ENCODE results near the gene SFTA2.
"Not testable (repeated sequence)": the region's sequence is repeated elsewhere in the genome, so short reads cannot be mapped to it uniquely, and the experiment has no call there.

Gene SFTA2

DNA sequence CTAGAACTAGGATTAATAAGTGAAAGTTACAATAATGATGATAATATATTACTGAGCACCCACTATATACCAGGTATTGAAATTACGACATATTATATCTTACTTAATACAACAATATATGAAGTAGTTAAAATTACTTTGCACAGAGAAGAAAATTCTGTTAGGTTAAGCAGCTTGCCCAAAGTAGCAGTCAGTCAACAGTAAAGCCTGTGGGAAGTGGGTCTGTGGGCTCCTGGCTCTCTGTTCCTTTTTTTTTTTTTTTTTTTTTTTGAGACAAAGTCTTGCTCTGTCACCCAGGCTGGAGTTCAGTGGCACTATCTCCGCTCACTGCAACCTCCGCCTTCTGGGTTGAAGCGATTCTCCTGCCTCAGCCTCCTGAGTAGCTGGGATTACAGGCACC lies 28.7 kb downstream of the SFTA2 start:
- H3K4me3 ChIP-seq (replicated peaks; ENCODE audit: low read depth, low read length): no peak overlapping the region
- DNase-seq (ENCODE audit: extremely low read depth, low read depth): no peak
- TF ChIP-seq, protein P1, sequence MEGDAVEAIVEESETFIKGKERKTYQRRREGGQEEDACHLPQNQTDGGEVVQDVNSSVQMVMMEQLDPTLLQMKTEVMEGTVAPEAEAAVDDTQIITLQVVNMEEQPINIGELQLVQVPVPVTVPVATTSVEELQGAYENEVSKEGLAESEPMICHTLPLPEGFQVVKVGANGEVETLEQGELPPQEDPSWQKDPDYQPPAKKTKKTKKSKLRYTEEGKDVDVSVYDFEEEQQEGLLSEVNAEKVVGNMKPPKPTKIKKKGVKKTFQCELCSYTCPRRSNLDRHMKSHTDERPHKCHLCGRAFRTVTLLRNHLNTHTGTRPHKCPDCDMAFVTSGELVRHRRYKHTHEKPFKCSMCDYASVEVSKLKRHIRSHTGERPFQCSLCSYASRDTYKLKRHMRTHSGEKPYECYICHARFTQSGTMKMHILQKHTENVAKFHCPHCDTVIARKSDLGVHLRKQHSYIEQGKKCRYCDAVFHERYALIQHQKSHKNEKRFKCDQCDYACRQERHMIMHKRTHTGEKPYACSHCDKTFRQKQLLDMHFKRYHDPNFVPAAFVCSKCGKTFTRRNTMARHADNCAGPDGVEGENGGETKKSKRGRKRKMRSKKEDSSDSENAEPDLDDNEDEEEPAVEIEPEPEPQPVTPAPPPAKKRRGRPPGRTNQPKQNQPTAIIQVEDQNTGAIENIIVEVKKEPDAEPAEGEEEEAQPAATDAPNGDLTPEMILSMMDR (IDR thresholded peaks at IDR 0.05; ENCODE audit: low read depth, low read length, missing control alignments): no peak

DNA sequence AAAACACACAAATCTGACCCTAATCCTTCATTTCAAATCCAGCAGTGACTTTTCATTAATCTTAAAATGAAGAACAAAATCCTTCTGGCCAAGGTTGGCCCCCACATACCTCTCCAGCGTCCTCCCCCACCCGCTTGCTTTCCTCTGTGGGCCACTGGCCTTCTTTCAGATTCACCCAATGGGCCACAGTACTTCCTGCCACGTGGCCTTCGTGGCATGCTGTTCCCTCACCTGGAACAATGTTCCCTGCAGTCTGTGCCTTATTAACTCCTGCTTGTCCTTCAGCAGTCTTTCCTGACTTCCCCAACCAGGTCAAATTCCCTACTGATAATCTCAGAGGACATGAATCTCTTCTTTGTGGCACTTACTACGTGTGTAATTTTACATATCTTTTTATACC lies 29.3 kb downstream of the SFTA2 start:
- H3K4me3 ChIP-seq (replicated peaks; ENCODE audit: low read depth, low read length): no peak overlapping the region
- no peak for DNase-seq (ENCODE audit: extremely low read depth, low read depth)
- TF ChIP-seq, protein P1 (IDR thresholded peaks at IDR 0.05; ENCODE audit: low read depth, low read length, missing control alignments): no peak

DNA sequence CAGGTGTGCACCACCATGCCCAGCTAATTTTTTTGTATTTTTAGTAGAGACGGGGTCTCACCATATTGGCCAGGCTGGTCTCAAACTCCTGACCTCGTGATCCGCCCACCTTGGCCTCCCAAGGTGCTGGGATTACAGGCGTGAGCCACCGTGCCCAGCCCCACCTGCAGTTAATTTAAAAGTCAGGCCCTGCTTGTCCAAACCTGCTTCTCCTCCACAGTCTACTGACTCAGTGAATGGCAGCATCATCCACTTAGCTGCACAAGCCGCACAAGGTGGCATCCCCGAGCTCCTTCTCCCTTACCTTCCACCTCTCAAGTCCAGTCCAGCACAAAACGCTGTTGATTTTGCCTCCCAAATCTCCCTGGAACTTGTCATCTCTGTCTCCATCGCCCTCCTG lies 29.8 kb downstream of the SFTA2 start:
- not testable (repeated sequence) for H3K4me3 ChIP-seq (replicated peaks; ENCODE audit: low read depth, low read length); DNase-seq (ENCODE audit: extremely low read depth, low read depth)

DNA sequence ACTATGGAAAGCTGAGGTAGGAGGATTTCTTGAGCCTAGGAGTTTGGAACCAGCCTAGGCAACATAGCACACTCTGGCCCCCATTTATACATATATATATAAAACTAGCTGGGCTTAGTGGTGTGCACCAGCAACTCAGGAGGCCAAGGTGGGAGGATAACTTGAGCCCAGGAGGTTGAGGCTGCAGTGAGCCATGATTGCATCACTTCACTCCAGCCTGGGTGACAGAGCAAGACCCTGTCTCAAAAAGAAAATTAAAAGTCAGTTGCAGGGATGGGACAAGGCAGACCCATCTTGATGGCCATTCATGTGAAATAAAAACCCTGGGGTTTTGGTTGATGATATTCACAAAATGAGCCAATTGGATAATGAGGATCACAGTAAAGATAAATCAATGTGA lies 30.5 kb downstream of the SFTA2 start:
- no peak for DNase-seq (ENCODE audit: extremely low read depth, low read depth)
- TF ChIP-seq, protein P1 (IDR thresholded peaks at IDR 0.05; ENCODE audit: low read depth, low read length, missing control alignments): no peak

DNA sequence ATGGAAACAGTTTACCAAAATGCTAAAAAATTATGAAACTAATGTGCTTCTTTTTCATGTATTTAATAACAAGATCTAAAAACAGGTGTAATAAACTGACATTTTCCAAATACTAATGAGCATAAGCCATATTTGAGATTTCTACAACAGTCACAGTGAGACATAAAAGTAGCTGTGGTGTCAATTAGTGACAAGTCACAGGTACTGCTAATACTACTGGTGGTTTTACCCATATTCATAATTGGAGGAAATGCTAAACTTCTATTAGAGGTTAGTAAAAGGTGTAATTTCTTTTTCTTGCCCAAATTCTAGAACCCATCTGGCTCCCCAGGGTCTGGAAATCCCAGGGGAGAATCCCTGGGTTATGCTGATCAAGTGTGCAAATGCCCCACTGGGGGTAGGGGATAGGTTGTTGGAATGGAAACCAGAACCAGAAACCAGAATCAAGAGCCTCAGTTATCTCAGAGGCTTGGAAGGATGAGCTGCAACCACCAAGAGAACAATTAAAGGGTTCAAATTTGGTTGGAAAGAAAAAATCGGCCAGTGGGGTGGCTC lies 31.0 kb downstream of the SFTA2 start:
- TF ChIP-seq, protein P1 (IDR thresholded peaks at IDR 0.05; ENCODE audit: low read depth, low read length, missing control alignments): no peak
- H3K4me3 ChIP-seq (replicated peaks; ENCODE audit: low read depth, low read length): no peak overlapping the region
- DNase-seq (ENCODE audit: extremely low read depth, low read depth): no peak

More for the DNA sequence above, 30.5 kb downstream of the SFTA2 start:
- no peak overlapping the region for H3K4me3 ChIP-seq (replicated peaks; ENCODE audit: low read depth, low read length)

DNA sequence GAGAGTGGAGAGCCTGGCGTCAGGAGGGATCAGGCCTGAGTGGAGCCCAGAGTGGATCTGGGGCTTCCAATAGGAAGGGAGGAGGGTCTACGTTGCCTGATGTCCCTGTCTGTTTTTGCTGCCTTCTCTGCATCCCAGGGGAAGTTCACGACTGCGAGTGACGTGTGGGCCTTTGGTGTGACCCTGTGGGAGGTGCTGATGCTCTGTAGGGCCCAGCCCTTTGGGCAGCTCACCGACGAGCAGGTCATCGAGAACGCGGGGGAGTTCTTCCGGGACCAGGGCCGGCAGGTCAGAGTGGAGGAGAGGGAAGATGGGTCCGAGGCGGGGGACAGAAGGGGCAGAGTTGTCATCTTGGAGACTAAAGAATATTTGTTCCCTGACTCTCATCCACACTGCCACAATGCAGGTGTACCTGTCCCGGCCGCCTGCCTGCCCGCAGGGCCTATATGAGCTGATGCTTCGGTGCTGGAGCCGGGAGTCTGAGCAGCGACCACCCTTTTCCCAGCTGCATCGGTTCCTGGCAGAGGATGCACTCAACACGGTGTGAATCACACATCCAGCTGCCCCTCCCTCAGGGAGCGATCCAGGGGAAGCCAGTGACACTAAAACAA lies 33.1 kb downstream of the SFTA2 start:
- DNase-seq (ENCODE audit: extremely low read depth, low read depth): no peak
- TF ChIP-seq, protein P1 (IDR thresholded peaks at IDR 0.05; ENCODE audit: low read depth, low read length, missing control alignments): no peak
- no peak overlapping the region for H3K4me3 ChIP-seq (replicated peaks; ENCODE audit: low read depth, low read length)

DNA sequence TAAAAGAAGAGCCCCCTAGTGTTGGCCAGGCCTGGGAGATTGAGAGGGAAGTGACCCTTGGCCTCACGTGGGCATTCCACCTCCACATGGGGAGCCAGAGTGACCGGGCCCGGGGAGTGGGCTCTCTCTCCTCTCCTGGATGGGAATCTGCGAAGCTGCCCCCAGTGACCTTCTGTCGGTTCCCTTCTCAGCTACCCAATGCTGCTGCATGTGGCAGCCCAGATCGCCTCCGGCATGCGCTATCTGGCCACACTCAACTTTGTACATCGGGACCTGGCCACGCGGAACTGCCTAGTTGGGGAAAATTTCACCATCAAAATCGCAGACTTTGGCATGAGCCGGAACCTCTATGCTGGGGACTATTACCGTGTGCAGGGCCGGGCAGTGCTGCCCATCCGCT lies 34.1 kb downstream of the SFTA2 start:
- no peak overlapping the region for H3K4me3 ChIP-seq (replicated peaks; ENCODE audit: low read depth, low read length)
- TF ChIP-seq, protein P1 (IDR thresholded peaks at IDR 0.05; ENCODE audit: low read depth, low read length, missing control alignments): no peak
- DNase-seq (ENCODE audit: extremely low read depth, low read depth): no peak
